Right forelimb (tissue), 1 donor: ENCODE data around the gene ABAT.

Experiments
- DNase-seq: peaks from one replicate; pipeline ENCODE4 v3.0.0-alpha.2; 2018

The ABAT gene

DNA sequence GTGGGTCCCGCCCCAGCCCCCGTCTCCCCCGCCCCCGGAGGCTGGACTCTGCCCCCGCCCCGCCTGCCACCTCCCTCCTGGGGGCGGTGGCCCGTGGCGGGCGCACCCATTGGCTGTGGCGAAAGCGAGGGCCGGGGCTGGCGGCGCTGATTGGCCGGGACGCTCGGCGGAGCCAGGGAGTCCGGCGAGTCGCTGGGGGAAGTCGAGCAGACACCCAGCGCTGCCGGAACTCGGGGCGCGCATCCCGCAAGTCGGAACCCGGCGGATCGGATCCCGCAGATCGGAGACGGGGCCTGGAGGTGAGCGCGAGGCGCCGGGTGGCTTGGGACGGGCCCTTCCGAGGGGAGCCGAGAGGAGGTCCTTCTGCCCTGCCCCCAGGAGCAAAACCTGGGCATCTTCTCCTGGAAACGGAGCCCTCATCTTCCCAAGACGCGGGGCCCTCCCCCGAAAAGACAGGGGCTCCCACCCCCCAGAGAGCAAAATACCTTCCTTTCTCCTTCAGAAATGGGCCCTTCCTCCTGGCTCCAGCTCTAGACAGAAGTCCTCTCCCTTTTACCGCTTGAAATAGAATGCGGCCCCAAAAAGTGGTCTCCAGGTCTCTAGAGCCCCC is at the start of gene ABAT:
Gene ABAT (plus strand): TSS at position 205 of the 610 bp plus-strand sequence. CDS start 61,123 bp downstream, outside the sequence.
- peak; percentile 89 for DNase-seq

- DNase-seq: no peak
These were observed 48.8 kb upstream of the ABAT start for GRCh38 chr16:8625491-8626087.

DNA sequence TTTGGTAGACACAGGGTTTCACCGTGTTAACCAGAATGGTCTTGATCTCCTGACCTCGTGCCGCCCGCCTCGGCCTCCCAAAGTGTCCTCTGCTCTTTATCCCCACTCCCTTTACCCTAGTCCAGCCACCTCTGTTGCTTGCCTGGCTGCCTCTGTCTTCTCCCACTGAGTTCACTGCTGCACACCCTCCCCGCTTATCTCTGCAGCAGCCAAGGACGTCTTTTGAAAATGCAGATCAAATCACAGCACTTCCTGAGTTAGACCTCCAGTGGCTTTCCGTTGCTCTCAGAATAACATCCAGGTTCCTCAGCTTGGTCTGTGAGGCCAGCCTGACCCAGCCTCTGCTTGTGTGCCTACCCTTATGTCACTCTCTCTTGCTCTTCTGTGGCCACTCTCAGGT is 47.5 kb upstream of the ABAT start:
- no peak for DNase-seq

DNA sequence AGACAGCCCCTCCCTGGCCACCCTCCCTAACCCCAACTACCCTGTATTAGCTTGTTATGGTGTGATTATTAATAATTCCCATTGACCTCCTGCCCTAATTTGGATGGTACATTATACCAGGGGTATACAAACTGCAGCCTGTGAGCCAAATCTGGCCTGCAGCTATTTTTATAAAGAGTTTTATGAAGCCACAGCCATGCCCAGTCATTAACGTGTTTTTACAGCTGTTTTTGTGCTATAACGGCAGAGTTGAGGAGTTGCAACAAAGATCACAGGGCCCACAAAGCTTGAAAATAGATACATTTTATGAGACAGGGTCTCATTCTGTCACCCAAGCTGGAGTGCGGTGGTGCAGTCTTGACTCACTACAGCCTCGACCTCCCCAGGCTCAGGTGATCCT is 47.0 kb upstream of the ABAT start:
- DNase-seq: no peak

DNA sequence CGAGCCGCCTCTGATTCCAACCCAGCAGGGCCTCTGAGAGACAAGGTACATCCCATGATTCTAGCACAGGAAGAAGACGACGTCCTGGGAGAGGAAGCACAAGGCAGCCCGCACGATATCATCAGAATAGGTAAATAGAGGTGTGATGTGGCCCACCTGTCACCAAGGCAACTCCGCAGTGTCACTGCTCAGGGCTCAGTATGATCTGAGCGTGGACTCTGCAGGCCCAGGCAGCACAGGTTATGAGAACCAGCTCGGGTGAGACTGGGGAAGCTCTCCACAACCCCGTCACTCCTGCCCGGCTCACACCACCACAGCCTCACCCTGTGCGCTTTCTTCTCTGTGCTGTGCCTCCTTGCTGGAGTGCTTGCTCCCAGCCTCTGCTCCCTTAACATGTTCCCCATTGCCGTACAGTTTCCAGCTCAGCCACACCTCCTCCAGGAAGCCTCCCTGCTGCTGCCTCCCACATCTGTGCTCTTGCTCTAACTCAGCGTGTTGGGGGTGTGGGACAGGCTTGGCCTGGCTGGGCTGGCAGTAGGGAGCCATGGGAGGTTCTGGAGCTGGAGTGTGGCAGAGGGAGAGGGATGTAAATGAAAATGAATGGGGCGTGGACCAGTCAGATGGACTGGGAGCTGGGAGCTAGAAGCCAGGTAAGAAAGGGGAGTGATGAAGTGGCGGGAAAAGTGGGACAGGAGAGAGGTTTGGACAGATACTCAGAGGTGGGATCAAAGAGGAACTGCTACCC is 45.3 kb upstream of the ABAT start:
- DNase-seq: no peak

- no peak for DNase-seq
These were observed 44.0 kb upstream of the ABAT start for GRCh38 chr16:8630255-8630953.

- no peak for DNase-seq
These were observed 43.0 kb upstream of the ABAT start for GRCh38 chr16:8631373-8631772.

- DNase-seq: no peak
These were observed 42.5 kb upstream of the ABAT start for GRCh38 chr16:8631818-8632465.

DNA sequence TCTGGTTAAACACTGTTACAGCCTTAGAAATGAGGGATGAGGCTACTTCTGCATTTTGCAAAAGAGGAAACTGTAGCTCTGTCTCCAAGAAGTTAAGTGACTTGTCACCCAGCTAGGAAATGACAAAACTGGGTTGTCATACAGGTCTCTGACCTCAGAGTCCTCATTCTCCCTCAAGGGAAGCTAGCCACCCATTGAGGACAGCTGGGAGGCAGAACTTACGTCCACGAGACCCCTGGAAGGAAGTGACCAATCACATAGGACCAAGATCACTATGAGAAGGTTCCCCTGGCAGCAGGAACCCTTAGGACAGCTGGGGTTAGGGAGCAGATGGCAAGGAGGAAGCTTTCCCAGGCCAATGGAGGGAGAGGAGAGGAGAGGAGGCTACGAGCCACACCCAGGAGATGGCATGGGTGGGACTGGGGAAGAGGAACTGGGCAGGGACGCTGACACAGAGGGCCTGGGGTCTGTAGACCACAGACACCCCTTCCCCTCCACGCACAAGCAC is 41.7 kb upstream of the ABAT start:
- no peak for DNase-seq

DNA sequence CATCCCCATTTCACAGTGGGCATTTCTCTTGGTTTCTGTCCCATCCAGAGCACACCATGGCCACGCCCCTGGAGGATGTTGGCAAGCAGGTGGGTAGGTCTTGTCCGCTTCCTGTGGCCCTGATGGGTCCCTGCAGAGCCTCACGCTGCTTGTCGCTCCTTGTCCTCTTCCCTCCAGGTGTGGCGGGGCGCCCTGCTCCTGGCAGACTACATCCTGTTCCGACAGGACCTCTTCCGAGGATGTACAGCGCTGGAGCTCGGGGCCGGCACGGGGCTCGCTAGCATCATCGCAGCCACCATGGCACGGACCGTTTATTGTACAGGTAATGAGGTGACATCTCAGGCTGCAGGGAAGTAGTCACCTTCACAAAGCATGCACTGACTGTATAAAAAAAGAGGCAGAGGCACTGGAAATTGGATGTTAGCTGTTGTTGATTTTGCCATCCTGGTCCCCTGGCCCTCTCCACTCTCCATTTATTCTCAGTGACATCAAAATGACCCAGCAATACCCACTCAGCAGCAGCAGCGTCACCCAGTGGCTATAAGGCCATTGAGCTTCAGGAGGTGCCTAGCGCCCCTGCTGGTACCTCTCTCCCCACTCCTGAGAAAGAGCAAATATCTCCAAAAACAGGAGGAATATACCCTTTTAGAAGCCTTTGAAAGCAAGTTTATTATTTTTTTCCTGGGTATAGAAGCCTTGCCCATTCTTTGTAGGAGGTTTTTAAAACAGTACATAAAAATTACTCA is 39.3 kb upstream of the ABAT start:
- DNase-seq: no peak

GRCh38 chr16:8639694-8640093 is 34.7 kb upstream of the ABAT start:
- no peak for DNase-seq

DNA sequence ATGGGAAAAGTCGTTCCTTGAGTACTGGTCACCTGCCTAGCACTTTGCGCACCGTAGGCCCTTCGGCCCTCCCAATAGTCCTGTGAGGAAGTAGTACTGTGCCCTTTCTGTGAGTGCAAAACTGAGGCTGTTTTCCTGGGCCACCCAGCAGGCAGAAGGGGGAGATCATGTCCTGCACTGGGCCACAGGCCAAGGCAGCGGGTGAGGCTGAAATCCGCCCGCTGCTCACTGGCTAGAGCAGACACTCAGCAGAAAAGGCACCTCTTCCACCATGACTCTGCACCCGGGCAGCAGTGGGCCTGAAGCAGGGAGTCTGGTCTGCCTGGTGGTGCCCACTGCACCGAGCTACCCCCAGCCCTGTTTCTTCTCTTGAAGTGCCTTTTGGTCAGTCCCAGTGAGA is 32.7 kb upstream of the ABAT start:
- no peak for DNase-seq

GRCh38 chr16:8642146-8642545 is 32.3 kb upstream of the ABAT start:
- DNase-seq: no peak

- no peak for DNase-seq
These were observed 29.9 kb upstream of the ABAT start for GRCh38 chr16:8644211-8645140.

GRCh38 chr16:8645141-8645521 is 29.3 kb upstream of the ABAT start:
- no peak for DNase-seq

- no peak for DNase-seq
These were observed 28.6 kb upstream of the ABAT start for GRCh38 chr16:8645831-8646230.

DNA sequence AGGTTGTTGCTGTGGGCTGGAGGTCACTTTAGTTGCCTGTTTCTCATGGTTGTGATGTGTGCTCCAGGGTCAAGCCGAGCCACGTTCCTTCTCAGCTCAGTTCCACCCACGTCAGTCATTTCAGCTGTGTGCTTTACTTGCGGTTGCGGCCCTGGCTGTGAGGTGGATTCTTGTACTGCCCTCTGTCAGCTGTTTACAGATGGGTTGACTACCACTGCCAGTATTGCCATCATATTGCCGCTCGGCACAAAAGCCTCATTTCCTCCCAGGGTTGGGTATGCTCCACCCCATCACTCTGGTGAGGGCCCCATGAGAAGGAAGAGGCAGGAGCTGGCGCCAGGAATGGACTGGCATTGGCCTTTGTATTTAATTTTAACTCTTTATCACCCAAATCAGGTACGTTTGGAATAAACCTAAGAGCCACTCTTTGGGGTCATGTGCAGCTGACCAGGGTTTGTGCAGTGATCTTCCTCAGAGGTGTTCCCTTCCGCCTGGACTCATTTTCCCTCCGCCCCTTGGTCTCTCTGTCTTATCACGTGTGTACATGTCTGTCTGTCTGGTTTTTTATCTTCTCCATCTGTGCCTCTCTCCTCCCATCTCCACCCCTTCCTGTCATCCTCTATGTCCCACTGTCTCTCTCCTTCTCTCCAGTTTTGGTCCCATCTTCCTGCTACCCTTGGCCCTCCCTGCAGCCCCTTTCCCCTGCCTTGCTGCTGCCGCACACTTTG is 27.9 kb upstream of the ABAT start:
- DNase-seq: no peak

GRCh38 chr16:8647721-8648318 is 26.6 kb upstream of the ABAT start:
- no peak for DNase-seq

GRCh38 chr16:8648877-8649276 is 25.5 kb upstream of the ABAT start:
- no peak for DNase-seq
